ENCODE measurements around the gene SPDYC.
"Not testable (repeated sequence)": the region's sequence is repeated elsewhere in the genome, so short reads cannot be mapped to it uniquely, and the experiment has no call there.

Gene SPDYC

GRCh38 chr11:65169164-65169641, 830 bp upstream of the SPDYC start:
- no peak for DNase-seq (ENCODE audit: low read depth)

GRCh38 chr11:65172600-65172999, 2.6 kb downstream of the SPDYC start:
- no peak for DNase-seq (ENCODE audit: low read depth)

- DNase-seq (ENCODE audit: low read depth): not testable (repeated sequence)
Measured at GRCh38 chr11:65174571-65175010, 4.6 kb downstream of the SPDYC start.

GRCh38 chr11:65180877-65181568, 11.0 kb downstream of the SPDYC start:
- no peak for DNase-seq (ENCODE audit: low read depth)

DNA sequence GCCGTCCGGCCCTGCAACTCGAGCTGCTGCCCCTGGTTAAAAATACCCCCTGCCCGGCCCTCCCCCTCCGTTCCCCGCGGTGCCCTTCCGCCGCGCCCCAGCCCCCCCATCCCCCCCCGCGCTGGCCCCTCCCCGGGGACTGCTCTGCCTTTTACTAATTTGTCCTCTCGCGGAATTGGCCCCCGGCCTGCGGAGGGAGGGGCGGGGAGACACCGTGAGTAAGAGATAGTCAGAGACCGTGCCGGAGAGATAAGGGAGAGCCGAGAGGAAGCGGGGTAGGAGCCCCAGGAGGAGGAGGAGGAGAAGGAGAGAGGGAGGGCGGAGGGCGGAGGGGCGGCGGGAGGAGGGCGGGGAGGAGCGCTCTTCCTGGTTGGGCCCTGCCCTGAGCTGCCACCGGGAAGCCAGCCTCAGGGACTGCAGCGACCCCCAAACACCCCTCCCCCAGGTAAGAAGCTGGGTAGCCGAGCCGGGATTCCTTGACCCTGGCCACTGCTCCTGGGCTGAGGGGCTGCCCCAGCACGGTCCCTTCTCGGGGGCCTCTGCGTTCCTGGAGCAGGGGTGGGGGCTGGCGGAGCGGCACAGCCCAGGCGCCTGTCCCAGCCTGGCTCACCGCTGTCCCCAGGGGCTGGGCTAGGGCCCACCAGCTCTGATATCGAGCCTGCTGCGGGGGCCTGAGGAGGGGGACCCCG, 11.7 kb downstream of the SPDYC start, which contains the start of gene CAPN1:
Gene CAPN1, plus strand, starts transcription at position 360 of the 689 bp plus-strand sequence. CDS start 774 bp downstream, outside the sequence.
- peak; percentile 67 for DNase-seq (ENCODE audit: low read depth)

DNA sequence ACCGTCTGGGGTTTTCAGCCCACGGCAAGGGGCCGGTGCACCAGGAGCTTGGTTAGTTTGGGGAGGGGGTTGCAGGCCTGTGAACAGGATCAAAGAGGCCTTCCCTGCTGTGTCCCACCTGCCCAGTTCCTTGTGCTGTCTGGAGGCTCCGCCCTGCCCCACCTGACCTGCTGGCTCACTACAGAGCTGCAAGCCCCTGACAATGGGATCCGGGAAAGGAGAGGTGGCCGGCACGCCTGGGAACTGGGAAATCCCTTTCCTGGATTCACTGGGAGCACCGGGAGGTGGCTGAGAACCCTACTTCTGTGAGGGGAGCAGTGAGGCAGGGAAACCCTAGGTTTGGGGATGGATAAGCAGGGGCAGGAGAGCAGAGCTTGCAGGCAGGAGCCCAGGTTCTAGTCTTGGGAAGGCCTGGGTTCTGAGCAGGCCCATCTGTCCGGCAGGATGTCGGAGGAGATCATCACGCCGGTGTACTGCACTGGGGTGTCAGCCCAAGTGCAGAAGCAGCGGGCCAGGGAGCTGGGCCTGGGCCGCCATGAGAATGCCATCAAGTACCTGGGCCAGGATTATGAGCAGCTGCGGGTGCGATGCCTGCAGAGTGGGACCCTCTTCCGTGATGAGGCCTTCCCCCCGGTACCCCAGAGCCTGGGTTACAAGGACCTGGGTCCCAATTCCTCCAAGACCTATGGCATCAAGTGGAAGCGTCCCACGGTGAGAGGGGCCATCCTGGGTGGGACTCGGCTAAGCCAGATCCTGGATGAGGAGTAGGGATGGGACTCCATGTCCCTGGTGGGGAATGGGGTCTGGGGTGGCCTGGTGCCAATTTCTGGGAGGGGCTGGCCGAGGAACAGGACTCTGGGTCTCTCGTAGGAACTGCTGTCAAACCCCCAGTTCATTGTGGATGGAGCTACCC, 12.5 kb downstream of the SPDYC start:
- no peak for DNase-seq (ENCODE audit: low read depth)

- DNase-seq (ENCODE audit: low read depth): no peak
Measured at GRCh38 chr11:65183201-65183891, 13.3 kb downstream of the SPDYC start.

DNA sequence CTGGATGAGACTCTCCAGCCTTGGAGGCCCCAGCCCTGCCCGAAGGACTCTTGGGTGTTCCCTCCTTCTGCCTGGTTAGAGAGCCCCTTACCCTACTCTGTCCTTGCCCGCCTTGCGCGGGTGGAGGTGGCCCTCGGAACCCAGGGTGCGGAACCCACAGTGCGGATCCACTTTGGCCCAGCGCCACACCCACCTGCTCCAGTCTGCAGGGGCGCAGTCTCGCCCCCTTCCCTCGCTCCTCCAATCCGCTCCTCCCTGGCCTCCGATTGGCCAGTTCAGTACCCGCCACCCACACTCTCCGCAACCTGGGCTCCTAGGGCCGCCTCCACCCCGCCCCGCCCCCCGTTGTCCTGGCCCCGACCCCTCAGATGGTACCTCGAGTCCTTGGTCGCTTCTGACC, 14.1 kb downstream of the SPDYC start:
- DNase-seq (ENCODE audit: low read depth): no peak

- no peak for DNase-seq (ENCODE audit: low read depth)
Measured at GRCh38 chr11:65185171-65185570, 15.1 kb downstream of the SPDYC start.

DNA sequence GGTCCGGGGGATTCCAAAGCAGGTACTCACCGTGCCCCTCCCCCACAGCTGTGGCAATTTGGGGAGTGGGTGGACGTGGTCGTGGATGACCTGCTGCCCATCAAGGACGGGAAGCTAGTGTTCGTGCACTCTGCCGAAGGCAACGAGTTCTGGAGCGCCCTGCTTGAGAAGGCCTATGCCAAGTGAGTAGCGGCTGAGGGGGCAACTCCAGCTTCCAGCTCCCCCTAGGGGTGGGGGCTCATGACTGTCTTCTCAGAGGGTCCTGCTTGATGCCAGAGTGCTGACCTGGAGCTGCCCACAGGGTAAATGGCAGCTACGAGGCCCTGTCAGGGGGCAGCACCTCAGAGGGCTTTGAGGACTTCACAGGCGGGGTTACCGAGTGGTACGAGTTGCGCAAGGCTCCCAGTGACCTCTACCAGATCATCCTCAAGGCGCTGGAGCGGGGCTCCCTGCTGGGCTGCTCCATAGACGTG, 15.9 kb downstream of the SPDYC start:
- DNase-seq (ENCODE audit: low read depth): no peak

GRCh38 chr11:65186701-65187100, 16.7 kb downstream of the SPDYC start:
- no peak for DNase-seq (ENCODE audit: low read depth)

DNA sequence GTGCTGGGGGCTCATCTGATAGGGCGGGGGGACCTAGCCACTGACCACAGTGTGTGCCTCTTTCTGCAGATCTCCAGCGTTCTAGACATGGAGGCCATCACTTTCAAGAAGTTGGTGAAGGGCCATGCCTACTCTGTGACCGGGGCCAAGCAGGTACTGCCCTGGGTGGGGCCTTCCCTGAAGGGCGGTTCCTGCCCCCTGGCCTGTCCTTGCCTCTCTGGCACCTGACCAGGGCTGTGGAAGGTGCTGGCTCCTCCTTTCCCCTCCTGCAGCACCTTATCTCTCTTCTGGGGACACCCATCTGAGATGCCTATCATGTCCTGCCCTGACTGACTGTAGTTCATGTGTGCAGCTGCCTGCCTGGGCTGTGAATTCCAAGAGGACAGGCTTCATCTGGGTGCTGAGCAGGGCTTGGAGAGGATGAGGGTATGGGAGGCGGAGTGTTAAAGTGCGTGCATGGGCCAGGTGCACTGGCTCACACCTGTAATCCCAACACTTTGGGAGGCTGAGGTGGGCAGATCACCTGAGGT, 17.2 kb downstream of the SPDYC start:
- no peak for DNase-seq (ENCODE audit: low read depth)

DNA sequence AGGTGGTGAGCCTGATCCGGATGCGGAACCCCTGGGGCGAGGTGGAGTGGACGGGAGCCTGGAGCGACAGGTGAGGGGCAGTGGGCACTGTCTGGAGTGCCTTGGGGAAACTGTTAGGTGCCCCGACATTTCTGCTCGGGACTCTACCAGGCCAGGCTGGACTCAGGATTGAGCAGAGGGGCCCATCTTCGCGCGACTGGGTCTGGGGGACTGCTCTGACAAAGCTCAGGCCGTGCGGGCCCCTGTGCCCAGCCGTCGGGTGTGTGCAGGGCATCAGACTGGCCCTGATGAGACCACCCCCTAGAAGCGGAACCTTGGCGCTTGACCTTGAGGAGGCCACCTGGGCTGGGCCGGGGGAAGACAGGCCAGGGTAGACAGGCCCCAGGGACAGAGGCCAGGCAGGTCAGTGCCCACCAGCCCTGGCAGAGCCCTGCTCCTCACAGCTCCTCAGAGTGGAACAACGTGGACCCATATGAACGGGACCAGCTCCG, 18.0 kb downstream of the SPDYC start:
- no peak for DNase-seq (ENCODE audit: low read depth)

- DNase-seq (ENCODE audit: low read depth): no peak
Measured at GRCh38 chr11:65188486-65188885, 18.5 kb downstream of the SPDYC start.

DNA sequence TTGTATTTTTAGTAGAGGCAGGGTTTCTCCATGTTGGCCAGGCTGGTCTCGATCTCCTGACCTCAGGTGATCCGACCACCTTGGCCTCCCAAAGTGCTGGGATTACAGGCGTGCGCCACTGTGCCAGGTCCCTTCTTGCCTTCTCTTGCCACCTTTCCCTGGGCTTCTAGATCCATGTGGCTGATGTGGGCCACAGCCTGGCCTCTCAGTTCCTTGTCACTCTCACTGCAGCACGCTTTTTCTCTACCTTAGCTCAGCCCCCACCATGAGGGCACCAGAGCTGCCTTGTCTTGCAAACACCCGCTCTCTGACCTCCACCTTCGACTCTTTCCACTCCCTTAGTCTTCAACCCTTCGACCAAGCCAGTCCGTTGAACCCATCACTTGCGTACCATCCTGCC, 19.2 kb downstream of the SPDYC start:
- no peak for DNase-seq (ENCODE audit: low read depth)

DNA sequence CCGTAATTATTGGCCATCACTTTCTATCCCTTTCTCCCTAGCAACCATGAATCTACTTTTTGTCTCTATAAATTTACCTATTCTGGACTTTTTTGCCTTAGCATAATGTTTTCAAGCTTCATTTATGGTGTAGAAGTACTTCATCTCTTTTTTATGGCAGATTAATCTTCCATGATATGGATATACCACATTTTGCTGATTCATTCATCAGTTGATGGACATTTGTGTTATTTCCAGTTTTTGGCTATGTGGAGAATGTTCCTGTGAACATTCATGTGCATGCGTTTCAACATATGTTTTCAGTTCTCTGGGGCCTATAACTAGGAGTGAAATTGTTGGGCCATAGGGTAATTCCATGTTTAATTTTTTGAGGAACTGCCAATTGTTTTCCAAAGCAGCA, 24.5 kb downstream of the SPDYC start:
- no peak for DNase-seq (ENCODE audit: low read depth)

- DNase-seq (ENCODE audit: low read depth): no peak
Measured at GRCh38 chr11:65204143-65204542, 34.1 kb downstream of the SPDYC start.

GRCh38 chr11:65204646-65205601, 34.9 kb downstream of the SPDYC start:
- no peak for DNase-seq (ENCODE audit: low read depth)

DNA sequence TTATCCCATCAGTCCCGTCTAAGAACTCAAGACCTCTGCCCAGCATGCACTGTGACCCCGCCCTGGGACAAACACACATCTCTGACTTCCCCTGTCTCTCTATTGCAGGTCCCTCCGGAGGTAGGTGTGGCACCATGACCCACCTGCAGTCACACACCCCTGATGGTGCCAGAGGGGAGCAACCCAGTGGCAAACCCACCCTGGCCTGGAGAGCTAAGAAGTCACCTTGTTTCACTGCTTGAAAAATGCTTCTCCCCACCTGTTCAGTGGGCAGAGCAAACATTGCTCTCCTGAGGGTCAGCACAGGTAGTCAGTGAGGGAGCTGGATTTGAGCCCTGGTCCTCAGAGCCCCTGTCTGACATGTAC, 35.6 kb downstream of the SPDYC start:
- DNase-seq (ENCODE audit: low read depth): no peak

- DNase-seq (ENCODE audit: low read depth): no peak
Measured at GRCh38 chr11:65206441-65206841, 36.4 kb downstream of the SPDYC start.
